Inferior parietal cortex (tissue), 1 donor: Measurements from ENCODE around the gene NFIA.

Experiments used
- DNase-seq: peaks from one replicate; pipeline ENCODE4 v3.0.0-alpha.2; 2016; ENCODE audit errors: extremely low spot score

NFIA gene

GRCh38 chr1:61370177-61370912 lies 288.0 kb downstream of the NFIA start:
- no peak for DNase-seq

GRCh38 chr1:61370913-61371279 lies 288.5 kb downstream of the NFIA start:
- no peak for DNase-seq

DNA sequence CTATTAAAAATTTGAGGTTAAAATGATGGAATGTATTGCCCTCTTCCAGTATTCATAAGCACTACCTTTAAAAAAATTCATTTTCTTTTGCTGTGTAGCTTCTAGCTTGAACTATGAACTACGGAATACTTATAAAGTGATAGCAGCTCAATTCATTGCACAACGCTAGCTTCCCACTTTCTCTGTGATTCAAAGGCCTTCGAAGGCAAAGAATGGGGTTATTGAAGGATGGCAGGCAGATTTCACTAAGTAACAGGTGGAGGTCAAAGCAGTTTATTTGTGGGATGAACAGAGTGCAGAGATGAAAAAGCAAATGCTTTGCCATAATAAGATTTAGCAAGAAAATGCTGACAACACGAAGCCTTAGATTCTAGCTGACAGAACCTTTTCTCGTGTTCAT lies 290.6 kb downstream of the NFIA start:
- DNase-seq = no peak

DNA sequence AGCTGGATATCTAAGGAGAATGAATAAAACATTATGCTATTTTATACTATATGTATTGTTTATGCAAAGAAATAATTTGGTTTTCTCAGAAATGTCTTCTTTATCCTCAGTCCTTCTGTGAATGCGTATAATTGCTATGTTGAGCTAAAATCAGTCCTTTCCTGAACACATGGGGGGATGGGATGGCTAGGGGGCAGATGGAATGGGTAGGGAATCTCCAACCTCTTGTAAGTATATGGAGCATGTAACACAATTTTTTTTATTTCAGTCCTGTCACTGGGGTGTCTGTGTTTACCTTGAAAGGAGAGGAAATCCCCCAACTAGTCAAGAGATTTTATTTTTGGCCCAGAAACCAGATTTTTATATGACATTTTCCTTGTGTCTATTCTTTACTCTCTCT lies 291.8 kb downstream of the NFIA start:
- DNase-seq = no peak

DNA sequence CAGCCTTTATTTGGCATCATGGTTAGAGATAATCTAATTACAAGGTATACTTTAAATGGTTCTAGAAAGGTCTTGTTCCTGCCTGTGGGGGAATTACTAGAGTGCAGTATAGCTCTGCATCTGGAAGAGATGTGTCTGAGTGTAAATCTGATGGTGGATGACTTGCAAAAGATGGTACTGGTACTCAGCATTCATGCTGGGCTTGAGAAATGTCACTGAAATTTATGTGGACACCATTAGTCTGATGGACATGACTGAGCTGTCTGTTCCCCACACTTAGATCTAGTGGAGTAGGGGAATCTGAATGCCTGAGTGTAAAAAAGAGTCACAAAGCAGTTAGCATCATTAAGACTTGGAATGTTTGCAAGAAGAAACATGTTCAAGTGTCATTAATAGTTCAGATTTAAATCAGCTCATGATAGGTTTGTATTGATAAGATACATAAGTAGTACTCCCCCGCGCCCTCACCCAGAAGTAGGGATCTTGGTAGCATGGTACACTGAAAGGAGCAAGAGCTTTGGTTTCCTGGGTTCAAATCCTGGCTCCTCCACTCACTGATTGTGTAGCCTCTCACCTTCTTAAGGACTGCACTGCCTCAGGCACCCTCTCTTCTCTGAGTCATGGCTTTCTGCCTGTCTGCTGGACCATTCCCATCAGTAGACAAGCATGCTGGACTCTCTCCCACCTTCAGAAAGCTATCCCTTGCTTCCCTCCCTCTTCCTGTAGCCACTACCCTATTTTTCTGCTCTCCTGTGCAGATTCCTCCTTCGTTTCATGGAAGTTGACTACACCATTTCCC lies 292.9 kb downstream of the NFIA start:
- DNase-seq = no peak

DNA sequence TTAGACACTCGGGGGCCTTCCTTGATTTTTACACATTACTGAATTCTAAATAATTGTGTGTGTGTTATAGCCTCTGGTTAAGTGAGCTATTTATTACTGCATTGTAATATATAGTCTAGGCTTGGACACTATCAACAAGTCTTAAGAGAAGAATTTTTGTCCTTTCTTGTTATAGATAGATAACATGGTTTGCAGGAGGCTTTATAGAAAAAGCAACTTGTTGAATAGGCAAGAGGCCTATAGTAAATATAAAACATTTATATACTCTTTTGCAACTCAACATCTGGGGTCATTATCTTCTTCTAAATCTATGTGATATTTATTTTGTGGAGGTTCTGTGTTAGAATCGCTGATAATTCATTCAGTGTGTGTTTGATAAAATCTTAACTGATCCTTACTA lies 293.8 kb downstream of the NFIA start:
- no peak for DNase-seq

- DNase-seq = no peak
These were observed 295.0 kb downstream of the NFIA start for GRCh38 chr1:61377242-61377958.

DNA sequence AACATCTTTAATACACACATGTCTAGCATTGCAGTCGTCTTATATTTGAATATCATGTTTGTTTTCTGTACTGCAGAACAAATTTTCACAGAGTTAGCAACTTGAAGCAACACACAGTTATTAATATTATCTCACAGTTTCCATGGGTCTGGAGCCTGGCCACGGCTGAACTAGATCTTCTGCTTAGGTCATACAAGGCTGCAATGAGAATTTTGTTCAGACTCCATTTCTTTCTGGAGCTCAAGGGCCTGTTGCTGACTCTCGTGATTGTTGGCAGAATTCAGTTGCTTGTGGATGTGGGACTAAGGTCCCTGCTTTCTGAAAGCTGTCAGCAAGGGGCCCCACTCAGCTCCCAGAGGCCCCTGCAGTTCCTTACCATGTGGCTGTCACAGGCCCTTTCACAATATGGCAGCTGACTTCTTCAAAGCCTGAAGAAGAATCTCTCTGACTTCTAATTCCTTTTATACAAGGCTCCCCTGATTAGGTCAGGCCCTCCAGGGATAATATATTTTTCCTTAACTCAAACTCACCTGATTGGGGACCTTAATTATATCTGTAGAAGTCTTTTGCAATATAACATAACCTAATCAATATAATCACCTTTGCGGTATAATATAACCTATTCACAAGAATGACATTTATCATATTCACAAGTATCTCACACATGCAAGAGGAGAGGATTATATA lies 296.3 kb downstream of the NFIA start:
- DNase-seq = no peak

DNA sequence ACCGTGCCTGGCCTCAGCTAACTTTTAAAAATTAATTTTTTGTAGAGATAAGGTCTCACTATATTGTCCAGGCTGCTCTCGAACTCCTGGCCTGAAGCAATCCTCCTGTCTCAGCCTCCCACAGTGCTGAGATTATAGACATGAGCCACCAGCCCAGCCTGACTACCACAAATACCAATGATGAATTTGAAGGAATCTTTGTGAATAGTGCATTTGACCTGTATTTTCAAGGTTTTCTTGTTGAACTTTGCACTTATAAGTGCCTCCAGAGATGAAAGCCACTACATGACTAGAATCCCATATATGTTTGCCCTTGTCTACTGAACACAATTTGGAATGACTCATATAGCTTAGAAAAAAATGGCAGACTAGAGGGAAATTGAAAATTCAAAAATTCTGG lies 297.3 kb downstream of the NFIA start:
- DNase-seq = no peak

- no peak for DNase-seq
These were observed 298.2 kb downstream of the NFIA start for GRCh38 chr1:61380561-61380960.

- no peak for DNase-seq
These were observed 304.0 kb downstream of the NFIA start for GRCh38 chr1:61386323-61386722.

GRCh38 chr1:61386770-61387169 lies 304.4 kb downstream of the NFIA start:
- DNase-seq = no peak

GRCh38 chr1:61387829-61388228 lies 305.5 kb downstream of the NFIA start:
- no peak for DNase-seq

- DNase-seq = no peak
These were observed 306.2 kb downstream of the NFIA start for GRCh38 chr1:61388566-61388965.

DNA sequence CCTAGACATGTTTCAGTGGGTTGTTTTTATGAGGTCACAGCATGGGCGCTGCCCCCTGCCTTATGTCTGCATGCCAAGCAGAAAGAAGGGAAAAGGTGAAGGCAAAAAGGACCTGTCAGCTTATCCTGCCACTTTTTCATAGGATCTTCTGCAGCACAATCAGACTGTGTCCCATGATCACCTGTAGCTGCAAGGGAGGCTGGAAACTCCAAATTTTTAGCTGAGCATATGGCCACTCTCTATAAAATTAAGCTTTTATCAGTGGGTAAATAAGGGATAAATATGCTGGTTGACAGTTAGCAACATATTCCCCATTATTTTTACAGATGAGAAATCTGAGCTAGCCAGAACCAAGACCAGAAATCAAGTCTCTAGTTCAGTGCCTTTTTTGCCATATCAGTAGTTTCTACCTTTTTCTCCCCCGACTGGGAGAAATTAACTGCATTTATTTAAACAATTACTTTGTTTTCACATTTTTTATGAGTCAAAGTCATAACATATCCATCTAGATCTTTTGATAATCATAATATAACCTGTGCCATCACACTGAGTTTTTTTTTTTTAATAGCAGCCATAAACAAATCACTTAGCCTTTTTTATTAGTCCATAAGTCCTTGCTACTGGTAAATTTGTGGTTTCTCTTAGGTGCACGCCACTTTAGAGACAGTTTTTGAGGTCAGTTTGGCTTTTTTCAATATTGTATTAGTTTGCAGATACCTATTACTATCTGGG lies 307.0 kb downstream of the NFIA start:
- no peak for DNase-seq

DNA sequence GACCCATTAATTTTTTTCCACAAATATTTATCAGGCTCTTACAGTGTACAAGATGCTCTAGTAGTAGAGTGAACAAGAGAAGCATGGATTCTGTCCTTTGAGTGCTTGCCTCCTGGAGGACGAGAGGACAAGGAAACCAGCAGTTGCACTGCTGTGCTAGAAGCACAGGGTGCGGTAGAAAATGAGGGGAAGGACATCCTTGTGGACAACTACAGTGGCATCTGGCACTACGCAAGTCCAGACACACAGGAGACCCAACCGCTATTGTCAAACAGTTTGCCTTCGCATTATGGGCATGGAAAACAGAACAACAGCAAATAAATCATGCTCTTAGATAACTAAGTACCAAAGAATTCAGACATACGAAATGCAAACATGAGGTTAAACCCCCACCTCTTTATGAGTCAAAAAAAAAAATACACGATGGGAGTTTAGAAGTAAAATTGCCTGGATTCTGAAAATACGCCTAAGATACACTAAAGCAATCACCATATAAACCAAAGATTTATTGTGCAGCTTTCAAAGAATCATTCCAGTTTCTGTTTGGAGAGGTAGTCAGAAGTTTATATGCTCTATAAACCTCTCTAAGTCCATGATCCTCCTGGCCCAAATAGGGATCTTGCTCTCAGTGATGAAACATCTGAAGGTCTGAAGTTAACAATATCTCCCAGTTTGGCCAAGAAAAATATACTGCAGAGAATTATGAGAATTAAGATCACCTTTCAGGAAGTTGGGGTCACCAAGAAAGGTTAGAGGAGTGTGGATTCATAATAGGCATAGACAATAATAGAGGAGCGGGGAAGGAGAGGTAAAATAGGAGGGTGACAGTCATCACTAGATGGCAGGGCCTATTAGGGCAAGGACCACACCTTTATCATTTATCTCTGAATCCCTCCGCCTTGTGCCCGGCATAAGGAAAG lies 307.8 kb downstream of the NFIA start:
- DNase-seq = no peak

- no peak for DNase-seq
These were observed 309.4 kb downstream of the NFIA start for GRCh38 chr1:61391730-61392129.

DNA sequence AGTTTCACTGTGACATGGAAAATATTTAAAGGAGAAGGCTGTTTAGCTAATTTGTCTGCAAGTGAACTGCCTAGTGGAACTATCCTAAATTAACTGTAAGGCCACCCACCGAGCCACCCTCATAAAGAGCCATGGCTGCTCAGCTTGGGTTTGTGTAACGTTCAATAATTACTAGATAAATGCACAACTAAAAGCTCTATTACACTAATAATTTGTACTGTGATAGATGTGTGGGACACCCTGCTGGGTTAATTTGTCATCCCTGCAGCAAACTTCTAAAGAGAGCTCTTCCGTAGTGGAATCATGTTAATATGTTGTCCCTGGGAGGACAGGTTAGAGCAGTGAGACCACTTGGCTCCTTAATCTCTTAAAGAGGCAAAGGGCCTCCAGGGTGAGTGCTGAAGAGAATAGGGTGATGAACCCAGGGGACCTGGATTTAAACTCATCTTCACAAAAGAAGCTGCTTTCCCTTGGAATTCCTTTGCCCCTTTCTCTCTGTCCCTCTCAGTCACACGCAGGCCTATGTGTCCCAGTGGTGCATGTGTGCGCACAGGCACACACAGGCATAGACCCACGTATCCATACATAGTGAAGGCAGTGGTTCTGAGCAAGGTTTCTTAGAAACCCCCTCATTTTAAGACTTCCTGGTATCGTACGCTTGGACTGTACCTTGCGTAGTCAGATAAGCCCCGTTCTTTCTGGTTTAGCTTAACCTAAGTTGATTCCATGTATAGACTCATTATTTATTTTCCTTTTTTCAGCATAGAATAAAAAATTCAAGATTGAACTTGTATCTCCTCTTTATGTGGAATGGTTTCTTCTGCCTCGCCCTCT lies 310.3 kb downstream of the NFIA start:
- DNase-seq = no peak

- DNase-seq = no peak
These were observed 311.2 kb downstream of the NFIA start for GRCh38 chr1:61393575-61393974.
